B cell (primary cell): Measurements from ENCODE around the gene SEC14L1. TPM values are rescaled to one million over a fixed set of nuclear protein-coding genes. Genes with fewer than 3 reads are reported as not detected.

ENCODE experiments used
- ATAC-seq: fragments of 200-7000 bp; cut with Tn5 transposase; one replicate; pipeline ENCODE4 v1.10.0; 2021; ENCODE audit warnings: low read depth, mild to moderate bottlenecking, moderate number of reproducible peaks, moderate library complexity
- CTCF ChIA-PET: fragments of 350-600 bp; sonication (Branson Sonifier 250); formaldehyde crosslinking; loops from one replicate; lab custom pipeline; 2021; ENCODE audit warnings: antibody characterized with exemption, inconsistent platforms; lab: Charles Lee
- POLR2A ChIA-PET: fragments of 350-600 bp; sonication (Branson Sonifier 250); formaldehyde crosslinking; loops from one replicate; lab custom pipeline; 2021; ENCODE audit warnings: antibody characterized with exemption; lab: Charles Lee
- DNase-seq: peaks from one replicate; pipeline ENCODE4 v3.0.0; 2013
- H2AFZ ChIP-seq: 2 replicates; pipeline ENCODE4 v1.6.1; 2012; ENCODE audit warnings: mild to moderate bottlenecking, low read depth, low read length; ENCODE audit not compliant: insufficient read depth, poor library complexity, severe bottlenecking
- H3K27ac ChIP-seq, 2 donors: 1 replicate in 1 of 2; 2 replicates in 1 of 2; pipeline ENCODE4 v1.5.1; 2012 to 2013; ENCODE audit warnings: low read length in 2 of 2, mild to moderate bottlenecking in 2 of 2, moderate library complexity in 1 of 2
- H3K27me3 ChIP-seq, 4 experiments: fragments of 200-600 bp in 1 of 4; sonication (generic) in 1 of 4; replicated peaks in 1 of 4; 1 replicate in 2 of 4; 2 replicates in 2 of 4; pipeline versions ENCODE4 v1.6.1 to v1.7.0; 2013 to 2016; ENCODE audit warnings: low read length in 3 of 4, mild to moderate bottlenecking in 2 of 4, mixed read lengths in 1 of 4, moderate library complexity in 1 of 4; ENCODE audit not compliant: insufficient read depth in 4 of 4, control insufficient read depth in 3 of 4; ENCODE audit errors: control extremely low read depth in 1 of 4
- H3K36me3 ChIP-seq, 2 experiments: replicated peaks in 1 of 2; 1 replicate in 1 of 2; 2 replicates in 1 of 2; pipeline versions ENCODE4 v1.6.1 to v1.7.1; 2013; ENCODE audit warnings: low read length in 1 of 2; ENCODE audit not compliant: insufficient read depth in 2 of 2, control insufficient read depth in 1 of 2; ENCODE audit errors: control extremely low read depth in 1 of 2, extremely low read depth in 1 of 2
- H3K4me1 ChIP-seq, 2 donors: fragments of 200-600 bp in 1 of 2; sonication (generic) in 1 of 2; 1 replicate in 1 of 2; 2 replicates in 1 of 2; pipeline versions ENCODE4 v1.5.1 to v1.6.1; 2013 to 2017; ENCODE audit warnings: low read length in 2 of 2; ENCODE audit not compliant: control insufficient read depth in 2 of 2, insufficient read depth in 2 of 2
- H3K4me2 ChIP-seq: replicated peaks from 2 replicates; pipeline ENCODE3; 2012; ENCODE audit warnings: mild to moderate bottlenecking, low read depth, low read length; ENCODE audit not compliant: poor library complexity, severe bottlenecking
- H3K4me3 ChIP-seq, 5 experiments: fragments of 200-600 bp in 1 of 5; sonication (generic) in 1 of 5; 1 replicate in 3 of 5; 2 replicates in 2 of 5; pipeline versions ENCODE4 v1.5.1 to v1.7.0; 2011 to 2016; ENCODE audit warnings: low read length in 4 of 5, mild to moderate bottlenecking in 4 of 5, low read depth in 2 of 5, control low read depth in 1 of 5, moderate library complexity in 1 of 5; ENCODE audit not compliant: insufficient read depth in 1 of 5; ENCODE audit errors: control extremely low read depth in 1 of 5, extremely low read depth in 1 of 5
- H3K79me2 ChIP-seq: fragments of 200-600 bp; sonication (generic); one replicate; pipeline ENCODE4 v1.6.0; 2016; ENCODE audit warnings: low read length; ENCODE audit not compliant: control insufficient read depth, insufficient read depth
- H3K9ac ChIP-seq: fragments of 200-600 bp; sonication (generic); 2 replicates; pipeline ENCODE4 v1.6.1; 2017; ENCODE audit warnings: mild to moderate bottlenecking, low read length, moderate library complexity
- H3K9me3 ChIP-seq, 3 donors: one replicate each; pipeline versions ENCODE4 v1.6.1 to v1.7.1; 2013; ENCODE audit warnings: low read length in 2 of 3; ENCODE audit not compliant: control insufficient read depth in 2 of 3, insufficient read depth in 1 of 3; ENCODE audit errors: control extremely low read depth in 1 of 3
- H4K20me1 ChIP-seq: 2 replicates; pipeline ENCODE4 v1.6.0; 2012; ENCODE audit warnings: mild to moderate bottlenecking, low read length; ENCODE audit not compliant: insufficient read depth, control insufficient read depth, poor library complexity, severe bottlenecking
- H3K27ac Mint-ChIP-seq: one replicate; pipeline ENCODE4 v1.8.0; 2021; ENCODE audit warnings: mixed read lengths
- H3K27me3 Mint-ChIP-seq: one replicate; pipeline ENCODE4 v1.8.0; 2021; ENCODE audit warnings: mixed read lengths
- H3K4me1 Mint-ChIP-seq: one replicate; pipeline ENCODE4 v1.8.0; 2021; ENCODE audit warnings: mixed read lengths
- H3K4me3 Mint-ChIP-seq: one replicate; pipeline ENCODE4 v1.8.0; 2021; ENCODE audit warnings: mixed read lengths
- H3K9me3 Mint-ChIP-seq: one replicate; pipeline ENCODE4 v1.8.0; 2022; ENCODE audit warnings: mixed read lengths; ENCODE audit not compliant: insufficient read depth
- CTCF ChIP-seq: fragments of 200-600 bp; IDR thresholded peaks from one replicate; pipeline ENCODE4 v1.8.0; 2022; ENCODE audit warnings: antibody characterized with exemption, mild to moderate bottlenecking
- EZH2 ChIP-seq: IDR thresholded peaks from 2 replicates; pipeline ENCODE4 v1.6.1; 2012; ENCODE audit warnings: borderline replicate concordance, low read depth, mild to moderate bottlenecking, moderate library complexity, low read length; ENCODE audit not compliant: insufficient read depth, poor library complexity, severe bottlenecking
- WGBS: methylation state at CpG from one replicate; pipeline ENCODE4 v1.1.5; 2013; ENCODE audit warnings: missing lambda C conversion rate; ENCODE audit not compliant: insufficient coverage; 5-methylcytosine and 5-hydroxymethylcytosine counted together
- intact Hi-C: fragments of 100-400 bp; cut with micrococcal nuclease; formaldehyde crosslinking; loops from one replicate; pipeline ENCODE4 v1.10.0; 2022
- polyA plus RNA-seq: library from polyadenylated mRNA; depleted of rRNA; stranded (reverse); fragments of >200 nt; gene quantifications from 2 replicates; pipeline ENCODE4 v1.2.3, GENCODE V29; 2012
- total RNA-seq, 2 donors: library from RNA; stranded (reverse); fragments of 120-200 nt in 1 of 2; gene quantifications; 1 replicate in 1 of 2; 2 replicates in 1 of 2; pipeline versions ENCODE4 v1.2.3 to v1.2.4, GENCODE V29; 2013 to 2022

Gene SEC14L1
- total and polyA plus RNA-seq, 2 donors (not counting 1 experiment from before 2014, with no cell fraction given): 37.7 to 103 TPM

- DNase-seq: peak; percentile 39
- Mint-ChIP-seq H3K4me1 (peaks cover 71% of the 10 kb centered on the region), H3K27me3 (no peaks in the 10 kb centered on the region), H3K27ac (peak overlapping the region; percentile 83), H3K4me3 (peak overlapping the region; percentile 72), H3K9me3 (no peaks in the 10 kb centered on the region)
- peaks cover 42 to 62% of the 10 kb centered on the region in 2 donors for H3K4me1 ChIP-seq
- 83% methylated on average over 1 of the region's 5 CpGs for WGBS
- no peak overlapping the region for H3K9ac ChIP-seq
- H2AFZ ChIP-seq: no peak overlapping the region
- H3K9me3 ChIP-seq: no peaks in the 10 kb centered on the region
- H4K20me1 ChIP-seq: peaks cover 45% of the 10 kb centered on the region
- H3K4me3 ChIP-seq: peak overlapping the region in 1 of 5 experiments; percentile 32
- intact Hi-C loops: loop anchor here (10.0 kb wide), 1 partner anchor 299 kb away; no protein-coding TSS in a partner anchor
- H3K4me2 ChIP-seq: peak overlapping the region; percentile 58
- ATAC-seq: no peak
- peaks cover 2 to 63% of the 10 kb centered on the region in 2 experiments for H3K36me3 ChIP-seq
- ChIA-PET POLR2A (no interaction called here), CTCF (interaction anchor here (1.0 to 1.7 kb wide), 8 partner anchors 15 to 67 kb away, joined by 3 to 7 read pairs (median 4); no protein-coding TSS in a partner anchor)
- peak overlapping the region; percentile 8 for H3K27ac ChIP-seq
- no peaks in the 10 kb centered on the region for H3K27me3 ChIP-seq
- peaks cover 71% of the 10 kb centered on the region for H3K79me2 ChIP-seq
- TF ChIP-seq EZH2: no peak
- TF ChIP-seq CTCF: no peak
These were observed 5.5 kb downstream of the SEC14L1 start for GRCh38 chr17:77146246-77146632.

- ATAC-seq (peak; percentile 23), DNase-seq (peak; percentile 41)
- Histone ChIP-seq H2AFZ (no peak overlapping the region), H3K36me3 (peaks cover 2 to 70% of the 10 kb centered on the region in 2 experiments), H3K79me2 (peaks cover 72% of the 10 kb centered on the region), H3K4me1 (peaks cover 38 to 57% of the 10 kb centered on the region in 2 donors), H3K4me3 (peak overlapping the region in 1 of 5 experiments; percentile 13), H3K27ac (peak overlapping the region in 1 of 2 donors; percentile 21), H3K9me3 (no peaks in the 10 kb centered on the region), H3K4me2 (peak overlapping the region; percentile 58), H3K27me3 (no peaks in the 10 kb centered on the region), H4K20me1 (peaks cover 50% of the 10 kb centered on the region), H3K9ac (peak overlapping the region; percentile 8)
- TF ChIP-seq CTCF (no peak), EZH2 (no peak)
- no peaks in the 10 kb centered on the region for H3K27me3 Mint-ChIP-seq
- intact Hi-C loops: loop anchor here (10.0 kb wide), 1 partner anchor 298 kb away; no protein-coding TSS in a partner anchor
- H3K27ac Mint-ChIP-seq: peak overlapping the region; percentile 39
- peaks cover 66% of the 10 kb centered on the region for H3K4me1 Mint-ChIP-seq
- CTCF ChIA-PET: interaction anchor here (1.0 to 1.7 kb wide), 6 partner anchors 14 to 66 kb away, joined by 3 to 7 read pairs (median 4); no protein-coding TSS in a partner anchor
- H3K9me3 Mint-ChIP-seq: no peaks in the 10 kb centered on the region
- H3K4me3 Mint-ChIP-seq: peak overlapping the region; percentile 72
- POLR2A ChIA-PET: no interaction called here
- 69% methylated on average over 14 of the region's 17 CpGs for WGBS
These were observed 6.1 kb downstream of the SEC14L1 start for GRCh38 chr17:77146882-77147281.
